Progenitor cell of endocrine pancreas (in vitro differentiated cells): ENCODE results near the gene ARF5. TPM values are rescaled to one million over a fixed set of nuclear protein-coding genes. Genes with fewer than 3 reads are reported as not detected.
"Not testable (repeated sequence)": the region's sequence is repeated elsewhere in the genome, so short reads cannot be mapped to it uniquely, and the experiment has no call there.

Experiments used
- DNase-seq: peaks from one replicate; pipeline ENCODE4 v3.0.0; 2021; ENCODE audit warnings: low spot score; ENCODE audit not compliant: unreplicated experiment
- H3K27ac Mint-ChIP-seq: 2 replicates; pipeline ENCODE4 v1.8.0; 2021; ENCODE audit warnings: mild to moderate bottlenecking, moderate library complexity, mixed read lengths
- H3K27me3 Mint-ChIP-seq: 2 replicates; pipeline ENCODE4 v1.8.0; 2021; ENCODE audit warnings: mixed read lengths
- H3K36me3 Mint-ChIP-seq: 2 replicates; pipeline ENCODE4 v1.8.0; 2022; ENCODE audit warnings: mixed read lengths; ENCODE audit not compliant: insufficient read depth
- H3K4me1 Mint-ChIP-seq: 2 replicates; pipeline ENCODE4 v1.8.0; 2021; ENCODE audit warnings: low read depth, mixed read lengths
- H3K4me3 Mint-ChIP-seq: 2 replicates; pipeline ENCODE4 v1.8.0; 2021; ENCODE audit warnings: low read depth, mild to moderate bottlenecking, moderate library complexity, mixed read lengths
- H3K9me3 Mint-ChIP-seq: 2 replicates; pipeline ENCODE4 v1.8.0; 2021; ENCODE audit warnings: low read depth, mixed read lengths
- CTCF ChIP-seq: fragments of 200-600 bp; sonication (generic); IDR thresholded peaks from one replicate; pipeline ENCODE4 v1.5.0; 2021; ENCODE audit warnings: antibody characterized with exemption, mild to moderate bottlenecking; ENCODE audit not compliant: unreplicated experiment
- total RNA-seq: library from RNA; stranded (reverse); gene quantifications from 2 replicates; pipeline ENCODE4 v1.2.1, GENCODE V29; 2021

Gene ARF5
- total RNA-seq, 1 donor from 2014 or later, result 240 TPM

GRCh38 chr7:127551941-127552340 is 36.3 kb upstream of the ARF5 start:
- peaks cover 8% of the 10 kb centered on the region for H3K9me3 Mint-ChIP-seq
- no peak overlapping the region for H3K27ac Mint-ChIP-seq
- no peaks in the 10 kb centered on the region for H3K4me1 Mint-ChIP-seq
- H3K27me3 Mint-ChIP-seq, result no peaks in the 10 kb centered on the region
- DNase-seq, result no peak
- TF ChIP-seq CTCF, result no peak
- no peak overlapping the region for H3K4me3 Mint-ChIP-seq
- no peaks in the 10 kb centered on the region for H3K36me3 Mint-ChIP-seq

DNA sequence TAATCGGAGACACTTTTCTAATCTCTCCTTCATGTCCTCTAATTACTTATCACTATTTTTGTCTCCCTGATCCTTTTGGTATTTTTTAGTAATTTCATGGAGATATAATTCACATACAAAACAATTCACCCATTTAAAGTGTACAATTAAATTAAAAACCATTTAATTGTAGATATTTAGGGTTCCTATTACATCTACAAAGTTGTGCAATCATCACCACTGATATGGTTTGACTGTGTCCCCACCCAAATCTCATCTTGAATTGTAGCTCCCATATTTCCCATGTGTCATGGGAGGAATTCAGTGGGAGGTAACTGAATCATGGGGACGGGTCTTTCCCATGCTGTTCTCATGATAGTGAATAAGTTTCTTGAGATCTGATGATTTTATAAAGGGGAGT is 31.8 kb upstream of the ARF5 start:
- Mint-ChIP-seq H3K4me1 (no peaks in the 10 kb centered on the region), H3K36me3 (no peaks in the 10 kb centered on the region), H3K4me3 (no peak overlapping the region), H3K9me3 (peaks cover 4% of the 10 kb centered on the region), H3K27ac (no peak overlapping the region), H3K27me3 (peaks cover 3% of the 10 kb centered on the region)
- DNase-seq, result no peak
- TF ChIP-seq CTCF, result no peak

DNA sequence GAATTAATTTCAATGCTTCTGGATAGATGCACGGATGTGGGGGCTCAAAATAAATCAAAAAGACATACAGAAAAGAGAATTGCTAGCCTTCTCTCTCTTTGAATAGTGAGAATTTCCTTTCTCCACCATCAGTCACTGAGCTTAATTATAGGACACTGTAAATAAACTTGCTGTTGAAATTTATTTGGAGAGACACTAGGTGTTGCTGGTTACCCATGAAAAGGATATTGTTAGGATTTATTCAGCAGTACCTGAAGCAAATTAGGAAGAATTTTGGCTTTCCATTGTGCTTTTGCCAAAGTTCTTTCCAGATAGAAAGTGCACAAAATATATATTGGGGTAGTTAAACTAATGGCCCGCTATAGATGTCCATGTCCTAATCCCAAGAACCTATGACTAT is 30.4 kb upstream of the ARF5 start:
- Mint-ChIP-seq H3K36me3 (no peaks in the 10 kb centered on the region), H3K4me1 (no peaks in the 10 kb centered on the region), H3K9me3 (peaks cover 4% of the 10 kb centered on the region), H3K27me3 (peaks cover 3% of the 10 kb centered on the region), H3K4me3 (no peak overlapping the region), H3K27ac (no peak overlapping the region)
- no peak for DNase-seq
- TF ChIP-seq CTCF, result no peak

- Mint-ChIP-seq H3K9me3 (peaks cover 14% of the 10 kb centered on the region), H3K4me3 (no peak overlapping the region), H3K27ac (no peak overlapping the region), H3K36me3 (peaks cover 13% of the 10 kb centered on the region), H3K4me1 (no peaks in the 10 kb centered on the region), H3K27me3 (no peaks in the 10 kb centered on the region)
- no peak for DNase-seq
- no peak for TF ChIP-seq CTCF
Observed at GRCh38 chr7:127566242-127566641, 22.0 kb upstream of the ARF5 start.

GRCh38 chr7:127568034-127568433 is 20.2 kb upstream of the ARF5 start:
- not testable (repeated sequence) for H3K4me3 Mint-ChIP-seq, H3K27me3 Mint-ChIP-seq, H3K27ac Mint-ChIP-seq, H3K4me1 Mint-ChIP-seq, DNase-seq
- peaks cover 14% of the 10 kb centered on the region for H3K36me3 Mint-ChIP-seq
- peaks cover 12% of the 10 kb centered on the region for H3K9me3 Mint-ChIP-seq

GRCh38 chr7:127571741-127572505 is 16.3 kb upstream of the ARF5 start:
- DNase-seq, result no peak
- H3K36me3 Mint-ChIP-seq, result peaks cover 10% of the 10 kb centered on the region
- no peaks in the 10 kb centered on the region for H3K4me1 Mint-ChIP-seq
- H3K9me3 Mint-ChIP-seq, result peaks cover 4% of the 10 kb centered on the region
- H3K27ac Mint-ChIP-seq, result no peak overlapping the region
- no peak overlapping the region for H3K4me3 Mint-ChIP-seq
- H3K27me3 Mint-ChIP-seq, result no peaks in the 10 kb centered on the region
- TF ChIP-seq CTCF, result no peak
